ENCODE measurements around the gene SRRM4.
"Not testable (repeated sequence)": the region's sequence is repeated elsewhere in the genome, so short reads cannot be mapped to it uniquely, and the experiment has no call there.

Gene SRRM4

GRCh38 chr12:118981285-118982211, at the start of gene SRRM4:
SRRM4 (plus strand) TSS chr12:118981541; CDS start chr12:118981883, 342 bp downstream.
- no peak for DNase-seq (ENCODE audit: low read depth)

GRCh38 chr12:118946256-118946655, 35.1 kb upstream of the SRRM4 start:
- DNase-seq (ENCODE audit: low read depth), result no peak

- DNase-seq (ENCODE audit: low read depth), result no peak
These were observed 22.8 kb upstream of the SRRM4 start for GRCh38 chr12:118958520-118958919.

DNA sequence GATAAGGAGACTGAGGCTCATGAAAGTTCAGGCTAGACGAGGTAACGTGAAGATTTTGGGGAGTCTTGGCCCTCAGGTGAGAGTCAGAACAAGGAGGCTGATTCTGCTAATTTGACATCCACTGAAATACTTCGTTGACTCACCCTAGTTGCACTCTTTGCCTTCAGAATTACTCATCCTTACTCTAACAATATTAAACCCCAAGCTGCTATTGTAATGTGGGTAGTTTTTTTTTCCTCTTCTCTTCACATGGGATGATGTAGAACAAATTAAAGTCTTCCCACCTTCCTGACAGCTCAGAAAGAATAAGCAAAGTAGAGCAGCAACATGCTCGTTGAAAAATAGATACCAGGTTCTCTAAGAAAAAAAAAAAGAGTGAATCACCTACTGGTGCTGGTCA, 22.0 kb upstream of the SRRM4 start:
- no peak for DNase-seq (ENCODE audit: low read depth)

- no peak for DNase-seq (ENCODE audit: low read depth)
These were observed 21.3 kb upstream of the SRRM4 start for GRCh38 chr12:118959985-118960560.

GRCh38 chr12:118960865-118961264, 20.5 kb upstream of the SRRM4 start:
- DNase-seq (ENCODE audit: low read depth), result no peak

DNA sequence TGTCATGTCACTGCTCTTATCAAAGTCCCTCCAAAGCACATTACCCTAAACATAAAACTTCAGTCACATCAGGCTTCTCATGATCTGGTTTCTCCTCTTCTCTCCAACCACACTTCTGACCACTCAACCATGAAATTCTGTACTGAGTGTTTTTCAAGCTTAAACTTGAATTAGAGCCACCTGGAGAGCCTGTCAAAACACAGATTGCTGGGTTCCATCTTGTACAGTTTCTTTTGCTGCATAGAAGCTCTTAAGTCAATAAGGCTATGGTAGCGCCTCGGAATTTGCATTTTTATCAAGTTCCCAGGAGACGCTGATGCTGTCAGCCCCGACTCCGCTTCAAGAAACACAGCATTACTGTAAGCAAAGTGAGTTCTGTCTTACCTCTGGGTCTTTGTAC, 16.4 kb upstream of the SRRM4 start:
- no peak for DNase-seq (ENCODE audit: low read depth)

GRCh38 chr12:118970856-118971255, 10.5 kb upstream of the SRRM4 start:
- DNase-seq (ENCODE audit: low read depth), result no peak

DNA sequence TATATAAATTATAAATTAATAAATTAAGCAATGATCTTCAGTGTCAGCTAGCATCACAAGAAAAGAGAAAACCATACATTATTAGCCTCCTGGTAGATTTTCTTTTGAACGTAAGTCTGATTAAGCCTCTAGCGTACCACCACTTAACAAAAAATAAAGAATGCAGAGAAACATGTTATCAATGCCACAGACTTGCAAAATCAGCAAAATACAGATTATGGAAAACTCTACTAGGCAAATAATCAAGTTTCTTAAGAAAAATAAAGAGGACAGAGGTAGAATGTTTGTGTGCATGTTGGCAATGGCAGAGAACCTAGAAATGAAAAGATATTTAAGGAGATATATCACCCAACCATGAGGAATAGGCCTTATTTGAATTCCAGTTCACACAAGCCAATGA, 8.4 kb upstream of the SRRM4 start:
- no peak for DNase-seq (ENCODE audit: low read depth)

- DNase-seq (ENCODE audit: low read depth), result peak; percentile 14
These were observed 1.5 kb upstream of the SRRM4 start for GRCh38 chr12:118979763-118980406.

DNA sequence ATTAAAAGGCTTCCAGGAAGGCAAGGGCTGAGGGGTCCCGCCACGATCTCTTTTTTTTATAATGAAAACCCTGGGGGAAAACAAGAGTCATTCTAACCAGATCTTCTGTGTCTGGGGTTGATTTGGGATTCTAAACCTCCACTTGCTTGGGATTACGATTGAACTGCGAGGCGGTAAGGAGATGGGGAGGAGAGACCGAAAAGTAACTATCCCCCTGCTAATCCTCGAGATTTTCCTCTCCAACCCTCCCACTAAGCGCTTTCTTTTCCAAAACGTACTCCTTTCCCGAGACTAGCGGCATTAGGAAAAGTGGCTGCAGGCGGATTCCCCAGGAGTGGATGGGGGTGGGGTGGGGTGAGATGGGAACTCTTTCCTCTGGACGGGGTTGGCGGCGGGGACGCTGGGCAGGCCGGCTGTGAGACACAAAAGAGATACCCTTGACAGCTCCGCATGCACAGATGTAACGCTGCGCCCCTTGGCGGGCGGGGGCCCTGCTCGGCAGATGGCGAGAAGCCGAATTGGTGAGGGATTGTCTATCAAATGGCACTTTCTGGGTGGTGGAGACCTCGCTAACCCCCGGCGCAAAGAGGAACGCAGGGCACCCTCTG, 830 bp upstream of the SRRM4 start:
- DNase-seq (ENCODE audit: low read depth), result no peak

DNA sequence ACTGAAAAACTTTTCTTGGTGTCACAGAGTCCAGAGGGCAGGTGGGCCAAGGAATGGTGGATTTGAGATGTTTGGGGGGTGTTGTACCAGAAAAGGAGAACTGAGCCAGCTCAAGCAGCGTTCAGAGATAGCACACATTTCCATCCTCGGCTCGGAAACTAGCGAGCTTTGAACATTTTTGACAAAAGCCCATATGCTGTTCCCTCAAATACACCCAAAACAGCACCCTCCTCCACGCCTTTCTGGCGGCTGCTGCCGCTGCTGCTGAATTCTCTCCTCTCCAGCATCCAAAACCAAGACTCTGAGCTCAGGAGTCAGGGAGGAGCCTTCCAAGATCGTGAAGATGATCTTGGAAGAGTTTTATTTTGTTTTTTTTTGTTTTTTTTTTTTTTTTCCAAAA, 961 bp downstream of the SRRM4 start:
- DNase-seq (ENCODE audit: low read depth), result no peak

- DNase-seq (ENCODE audit: low read depth), result no peak
These were observed 1.8 kb downstream of the SRRM4 start for GRCh38 chr12:118982984-118983761.

DNA sequence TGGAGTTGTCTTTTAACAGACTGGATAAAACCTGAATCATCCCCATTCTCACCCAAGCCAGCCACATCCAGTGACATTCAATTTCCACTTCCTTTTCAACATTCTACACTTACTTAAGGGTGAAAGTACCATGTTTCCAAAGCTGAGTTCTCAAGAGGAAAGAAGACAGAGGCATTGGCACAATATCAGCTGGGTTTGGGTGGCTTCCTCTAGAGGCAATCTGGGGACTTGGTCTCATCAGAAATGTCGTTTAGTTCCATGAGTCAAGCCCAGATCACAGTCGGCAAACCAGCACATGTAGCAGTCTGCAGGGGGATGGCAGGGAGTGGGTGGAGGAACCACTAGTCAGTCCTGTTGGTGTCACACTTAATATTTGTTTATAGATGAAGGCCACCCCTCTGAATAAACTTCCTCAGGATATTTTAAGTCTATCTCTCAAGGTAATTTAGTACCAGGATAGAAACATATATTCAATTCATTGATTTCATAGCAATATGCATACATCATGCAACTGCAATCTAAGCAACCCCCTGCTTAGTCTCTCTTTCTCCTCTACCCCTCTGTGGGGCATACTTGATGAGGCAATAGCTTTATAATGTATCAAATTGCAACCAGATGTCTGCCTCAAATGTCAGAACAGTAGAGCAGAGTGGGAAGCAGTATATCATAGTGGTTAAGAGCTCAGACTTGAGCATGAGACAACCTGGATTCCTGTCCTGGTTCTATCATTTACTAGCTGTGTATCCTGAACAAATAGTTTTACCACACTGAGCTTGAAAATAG, 3.0 kb downstream of the SRRM4 start:
- no peak for DNase-seq (ENCODE audit: low read depth)

DNA sequence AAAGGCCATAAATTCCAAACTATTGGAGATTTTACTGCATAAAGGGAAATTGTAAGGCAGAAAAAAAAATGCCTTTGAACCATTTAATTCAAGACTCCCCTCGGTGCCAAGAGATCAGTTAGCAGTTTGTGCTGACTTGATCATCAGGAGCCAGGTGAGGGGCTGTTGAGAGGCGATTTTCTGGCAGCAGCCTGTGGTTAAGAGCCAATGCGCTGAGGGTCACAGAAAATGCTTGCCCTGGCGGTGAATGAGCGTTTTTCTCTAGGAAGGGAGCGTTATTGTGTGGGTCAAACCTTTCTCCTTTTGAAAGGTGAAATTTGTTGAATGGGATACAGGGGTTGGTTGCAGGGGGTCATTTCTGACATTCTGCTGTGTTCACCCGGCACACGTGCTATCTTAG, 4.7 kb downstream of the SRRM4 start:
- no peak for DNase-seq (ENCODE audit: low read depth)

DNA sequence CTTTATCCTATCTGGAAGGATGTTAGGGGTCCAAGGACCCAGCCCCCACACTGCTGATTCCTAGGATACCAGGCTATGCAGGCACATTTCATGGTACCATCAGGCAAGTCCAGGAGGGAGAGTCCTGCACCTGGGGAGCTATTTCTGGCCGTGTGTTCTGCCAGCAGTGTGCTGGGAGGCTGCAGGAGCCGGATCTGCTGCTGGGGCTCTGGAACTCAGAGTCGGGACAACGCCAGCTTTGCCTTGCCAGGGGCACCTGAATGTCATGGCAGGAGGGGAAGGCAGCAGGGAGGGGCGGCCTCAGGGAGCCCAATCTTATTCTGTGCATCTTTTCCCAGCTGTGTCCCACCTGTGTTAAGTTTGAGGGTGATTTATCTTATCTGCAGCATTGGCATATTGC, 17.8 kb downstream of the SRRM4 start:
- DNase-seq (ENCODE audit: low read depth), result no peak

GRCh38 chr12:119005085-119005484, 23.7 kb downstream of the SRRM4 start:
- DNase-seq (ENCODE audit: low read depth), result no peak

DNA sequence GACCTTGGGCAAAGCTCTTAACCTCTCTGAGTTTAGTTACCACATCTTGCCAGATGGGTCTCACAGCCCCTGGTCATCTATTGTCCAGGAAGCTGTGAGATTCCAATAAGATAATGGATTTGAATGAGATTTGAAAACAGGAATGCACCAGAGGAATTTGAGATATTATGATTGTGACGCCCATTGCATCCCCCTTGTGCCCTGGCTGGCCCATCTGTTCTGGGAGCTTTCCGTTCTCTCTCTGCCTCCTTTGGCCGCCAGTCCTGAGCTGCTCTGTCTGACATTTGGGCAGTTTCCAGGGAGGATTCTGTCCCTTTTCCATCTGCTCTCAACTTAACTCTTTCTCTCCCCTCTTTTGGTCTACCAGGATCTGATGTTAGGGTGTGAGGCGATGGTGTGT, 24.6 kb downstream of the SRRM4 start:
- DNase-seq (ENCODE audit: low read depth), result no peak

DNA sequence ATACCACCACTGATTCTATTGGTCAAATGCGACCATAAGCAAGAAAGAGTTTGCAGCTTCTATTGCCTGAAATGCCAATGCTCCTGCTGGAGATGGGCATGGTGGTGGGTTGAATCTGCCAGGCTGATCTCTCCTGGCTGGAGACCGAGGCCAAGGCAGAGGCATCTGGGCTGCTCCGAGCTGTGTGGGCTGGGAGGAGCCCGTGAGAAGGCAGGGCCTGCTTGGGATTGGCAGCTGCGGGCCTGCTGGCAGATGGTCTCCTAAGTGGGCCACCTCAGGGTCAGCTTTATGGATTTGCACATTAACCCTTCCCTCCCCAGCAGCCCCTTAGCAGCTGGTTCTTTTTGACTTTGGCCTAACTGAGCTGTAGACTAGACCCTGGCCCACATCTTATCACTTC, 25.4 kb downstream of the SRRM4 start:
- DNase-seq (ENCODE audit: low read depth), result no peak

DNA sequence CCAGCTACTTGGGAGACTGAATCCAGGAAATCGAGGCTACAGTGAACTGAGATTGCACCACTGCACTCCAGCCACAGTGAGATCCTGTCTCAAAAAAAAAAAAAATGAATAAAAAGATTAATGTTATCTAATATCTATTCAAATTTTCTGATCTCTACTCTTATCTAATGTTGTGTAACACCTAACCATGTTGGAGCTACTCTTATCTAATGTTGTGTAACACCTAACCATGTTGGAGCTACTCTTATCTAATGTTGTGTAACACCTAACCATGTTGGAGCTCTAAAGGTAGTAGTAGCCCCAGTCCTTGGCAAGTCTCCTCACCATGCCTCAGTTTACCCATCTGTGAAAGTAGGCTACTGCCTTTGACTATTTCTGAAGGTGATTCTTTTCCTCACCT, 26.9 kb downstream of the SRRM4 start:
- not testable (repeated sequence) for DNase-seq (ENCODE audit: low read depth)

GRCh38 chr12:119008691-119009221, 27.4 kb downstream of the SRRM4 start:
- DNase-seq (ENCODE audit: low read depth), result no peak
